Measurements from ENCODE around the gene PRKCZ.

Gene PRKCZ

DNA sequence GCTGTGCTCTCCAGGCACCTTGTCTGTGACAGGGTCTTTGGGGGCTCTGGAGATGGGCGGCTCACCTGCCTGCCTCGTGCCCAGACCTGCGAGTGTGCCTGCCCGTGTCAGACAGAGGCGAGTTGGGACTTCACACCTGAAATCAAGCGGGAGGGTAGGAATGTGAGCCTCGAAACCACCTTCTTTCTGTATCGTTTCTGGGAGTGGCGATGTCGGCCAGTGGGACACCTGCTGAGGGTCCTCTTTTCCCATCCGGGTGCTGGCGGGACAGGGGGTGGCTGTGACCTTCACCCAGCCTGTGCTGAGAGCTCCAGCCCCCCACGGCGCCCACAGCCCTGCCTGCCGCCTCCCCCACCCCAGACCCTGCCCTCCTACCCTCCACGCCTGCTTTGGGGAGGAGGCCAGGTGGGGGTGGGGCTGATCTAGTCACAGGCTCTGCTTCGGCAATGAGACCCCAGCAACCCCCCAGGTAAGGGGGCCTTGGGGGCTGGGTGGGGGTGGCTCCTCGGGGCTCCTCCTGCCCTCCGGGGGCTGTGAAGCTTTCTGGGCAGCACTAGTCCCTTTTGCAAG is 160.0 kb downstream of the PRKCZ start:
- DNase-seq (ENCODE audit: low spot score) = no peak

DNA sequence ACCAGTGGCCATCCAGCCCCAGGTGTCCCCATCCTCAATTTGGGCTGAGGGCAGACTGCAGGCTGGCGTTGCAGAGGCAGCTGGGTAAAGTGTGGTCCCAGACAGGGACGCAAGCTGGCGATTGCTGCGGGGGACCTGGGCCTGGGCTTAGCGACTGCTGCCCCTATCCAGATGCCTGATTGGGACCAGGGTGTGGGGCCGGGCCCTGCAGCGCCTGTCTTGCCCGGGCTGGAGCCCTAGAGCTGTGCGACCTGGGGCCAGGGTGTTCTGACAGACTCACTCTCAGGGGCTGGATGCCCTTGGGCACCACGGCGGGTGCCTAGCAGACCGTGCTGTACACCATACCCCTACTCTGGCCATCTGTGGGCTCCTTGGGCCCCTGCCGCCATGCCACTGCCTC is 160.6 kb downstream of the PRKCZ start:
- DNase-seq (ENCODE audit: low spot score) = no peak

DNA sequence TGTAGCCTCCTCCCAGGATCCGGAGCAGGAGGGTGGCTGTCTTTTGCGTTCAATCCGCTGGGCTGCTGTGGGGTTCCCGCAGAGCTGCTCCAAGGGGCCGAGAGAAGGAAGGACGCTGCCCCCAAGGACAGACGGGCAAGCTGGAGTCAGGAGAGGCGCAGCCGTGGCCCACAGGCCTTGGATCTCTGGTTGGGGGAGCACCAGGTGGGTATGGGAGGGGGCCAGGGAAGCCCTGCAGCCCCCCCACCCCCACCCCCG is 162.0 kb downstream of the PRKCZ start:
- DNase-seq (ENCODE audit: low spot score) = no peak

GRCh38 chr1:2212532-2213491 is 162.6 kb downstream of the PRKCZ start:
- DNase-seq (ENCODE audit: low spot score) = peak; percentile 60

DNA sequence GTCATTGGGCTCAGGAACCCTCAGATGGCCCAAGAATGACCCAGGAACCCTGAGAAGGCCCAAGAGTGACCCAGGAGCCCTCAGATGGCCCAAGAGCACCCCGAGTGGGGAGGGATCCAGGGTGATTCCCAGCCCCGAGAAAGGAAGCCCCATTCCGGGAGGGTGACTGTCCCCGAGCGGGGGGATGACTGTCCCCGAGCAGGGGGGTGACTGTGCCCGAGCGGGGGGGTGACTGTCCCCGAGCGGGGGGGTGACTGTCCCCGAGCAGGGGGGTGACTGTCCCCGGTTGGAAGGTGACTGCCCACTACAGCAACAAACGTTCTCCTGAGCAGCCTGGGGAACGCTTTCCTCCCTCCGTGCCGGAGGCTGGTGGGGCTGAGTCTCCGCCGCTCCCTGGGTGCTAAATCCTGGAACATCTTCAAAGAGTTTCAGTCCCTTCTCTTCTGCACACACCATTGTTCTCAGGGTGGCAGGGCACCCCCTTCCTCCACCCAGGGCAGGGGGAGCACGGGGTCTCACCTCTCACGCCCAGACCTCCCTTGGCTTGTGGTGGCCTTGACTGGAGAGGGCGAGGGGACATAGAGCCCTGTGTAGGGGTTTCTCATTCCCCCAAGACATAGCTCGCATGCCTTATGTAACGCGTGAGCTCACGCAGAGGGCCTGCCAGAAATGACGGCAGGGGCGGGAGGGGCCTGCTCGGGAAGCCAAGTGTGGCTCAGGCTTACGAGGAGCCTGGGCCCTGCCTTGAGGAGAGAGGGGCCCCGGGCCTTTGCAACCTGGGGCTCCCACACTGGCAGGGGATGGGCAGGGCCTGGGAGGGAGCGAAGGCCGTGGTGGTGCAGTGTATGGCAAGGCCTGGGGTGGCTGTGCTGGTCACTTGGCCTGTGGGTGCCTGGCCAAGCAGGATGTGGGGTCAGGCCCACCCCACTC is 163.6 kb downstream of the PRKCZ start:
- DNase-seq (ENCODE audit: low spot score) = no peak

GRCh38 chr1:2214541-2215241 is 164.5 kb downstream of the PRKCZ start:
- no peak for DNase-seq (ENCODE audit: low spot score)

GRCh38 chr1:2215329-2215728 is 165.1 kb downstream of the PRKCZ start:
- DNase-seq (ENCODE audit: low spot score) = no peak

- DNase-seq (ENCODE audit: low spot score) = no peak
Observed at GRCh38 chr1:2215909-2216766, 165.9 kb downstream of the PRKCZ start.

DNA sequence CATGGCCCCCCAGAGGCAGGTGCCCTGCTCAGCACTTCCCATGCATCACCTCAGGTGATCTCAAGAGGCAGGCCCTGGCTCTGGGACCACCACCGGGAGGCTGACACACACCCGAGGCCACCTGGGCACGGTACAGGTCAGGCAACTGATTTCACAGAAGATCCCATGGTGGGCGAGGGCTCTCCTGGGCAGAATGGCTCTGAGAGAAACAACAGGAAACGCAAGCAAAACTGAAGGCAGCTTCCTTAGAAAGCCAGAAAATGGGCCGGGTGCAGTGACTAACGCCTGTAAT is 166.5 kb downstream of the PRKCZ start:
- DNase-seq (ENCODE audit: low spot score) = no peak

DNA sequence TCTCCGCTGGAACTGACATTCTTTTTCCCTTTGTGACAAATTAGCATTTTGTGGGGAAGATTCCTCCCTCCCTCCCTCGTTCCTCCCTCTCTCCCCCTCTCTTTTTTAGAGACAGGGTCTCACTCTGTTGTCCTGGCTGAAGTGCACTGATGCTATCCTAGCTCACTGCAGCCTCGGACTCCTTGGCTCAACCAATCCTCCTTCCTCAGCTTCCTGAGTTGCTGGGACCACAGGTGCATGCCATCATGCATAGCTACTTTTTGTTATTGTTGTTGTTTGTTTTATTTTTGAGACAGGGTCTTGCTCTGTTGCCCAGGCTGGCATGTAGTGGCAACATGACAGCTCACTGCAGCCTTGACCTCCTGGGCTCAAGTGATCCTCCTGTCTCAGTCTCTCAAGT is 171.1 kb downstream of the PRKCZ start:
- no peak for DNase-seq (ENCODE audit: low spot score)

GRCh38 chr1:2224170-2224584 is 174.0 kb downstream of the PRKCZ start:
- DNase-seq (ENCODE audit: low spot score) = no peak

DNA sequence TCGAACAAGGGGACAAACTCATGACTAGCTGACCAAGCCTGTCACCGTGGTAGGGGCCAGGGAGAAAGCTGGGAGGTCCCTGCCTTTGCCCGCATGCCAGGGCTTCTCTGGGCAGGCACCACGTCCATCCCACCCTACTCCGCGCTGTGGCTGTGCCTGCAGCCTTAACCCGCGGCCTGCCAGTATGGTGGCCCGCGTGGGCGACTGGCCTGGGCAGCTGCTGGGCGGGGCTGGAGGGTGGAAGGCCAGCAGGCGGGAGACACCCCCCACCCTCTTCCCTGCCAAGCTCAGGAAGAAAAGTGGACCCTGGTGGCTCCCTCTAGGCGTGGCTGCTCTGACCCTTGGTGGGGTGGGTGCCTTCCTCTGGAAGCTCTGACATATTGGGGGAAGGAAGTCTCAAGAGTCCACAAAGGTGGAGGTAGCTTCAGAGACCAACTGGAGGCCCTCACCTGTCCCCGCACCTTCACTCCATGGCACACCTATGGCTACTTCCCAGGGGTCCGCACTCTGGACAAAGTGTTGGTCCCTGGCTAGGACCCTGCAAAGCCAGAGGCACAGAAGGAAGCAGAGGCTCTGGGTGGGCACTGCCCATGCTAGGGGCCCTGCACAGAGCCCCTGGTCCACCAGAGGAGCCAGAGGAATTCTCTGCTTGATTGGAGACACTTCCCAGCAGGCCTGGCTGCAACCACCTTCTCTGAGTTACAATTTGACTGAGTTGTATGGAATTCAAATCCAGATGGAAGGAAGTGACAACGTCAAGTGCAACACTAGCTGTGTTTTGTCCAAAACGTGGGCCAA is 174.6 kb downstream of the PRKCZ start:
- no peak for DNase-seq (ENCODE audit: low spot score)

- no peak for DNase-seq (ENCODE audit: low spot score)
Observed at GRCh38 chr1:2226525-2227345, 176.5 kb downstream of the PRKCZ start.

DNA sequence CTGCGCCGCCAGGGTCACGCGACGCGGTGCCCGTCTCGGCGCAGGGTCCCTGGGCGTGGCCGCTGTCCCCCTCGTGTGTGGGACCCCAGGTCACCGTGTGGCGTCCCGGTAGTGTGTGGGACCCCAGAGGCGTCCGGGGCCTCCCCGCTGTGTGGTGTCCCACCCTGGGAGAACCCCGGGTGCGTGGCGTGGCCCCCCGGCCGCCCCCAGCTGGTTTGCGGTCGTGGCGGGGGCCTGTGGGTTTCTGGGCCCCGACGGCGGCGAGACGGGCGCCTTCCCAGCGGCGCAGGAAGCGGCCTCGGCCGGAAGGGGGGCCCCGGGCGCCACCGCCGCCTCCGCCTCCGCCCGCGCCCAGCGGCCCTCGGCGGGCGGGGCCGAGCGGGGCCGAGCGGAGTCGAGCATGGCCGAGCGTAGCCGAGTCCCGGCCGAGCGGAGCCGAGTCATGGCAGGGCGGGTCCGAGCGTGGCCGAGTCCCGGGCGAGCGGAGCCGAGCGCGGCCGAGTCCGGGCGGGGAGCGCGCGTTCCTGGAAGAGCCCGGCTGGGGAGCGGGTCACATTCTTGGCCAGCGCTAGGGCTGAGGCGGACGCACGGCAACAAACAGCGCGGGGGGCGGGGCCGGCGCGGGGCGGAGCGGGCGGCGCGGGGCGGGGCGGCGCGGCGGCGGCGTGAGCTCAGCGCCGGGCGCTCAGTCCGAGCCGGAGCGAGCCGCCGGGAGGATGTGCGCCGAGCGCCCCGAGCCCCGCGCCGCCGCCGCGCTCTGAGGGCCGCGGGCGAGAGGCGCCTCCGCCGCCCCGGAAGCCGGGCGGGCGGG is 177.3 kb downstream of the PRKCZ start:
- peak; percentile 96 for DNase-seq (ENCODE audit: low spot score)

DNA sequence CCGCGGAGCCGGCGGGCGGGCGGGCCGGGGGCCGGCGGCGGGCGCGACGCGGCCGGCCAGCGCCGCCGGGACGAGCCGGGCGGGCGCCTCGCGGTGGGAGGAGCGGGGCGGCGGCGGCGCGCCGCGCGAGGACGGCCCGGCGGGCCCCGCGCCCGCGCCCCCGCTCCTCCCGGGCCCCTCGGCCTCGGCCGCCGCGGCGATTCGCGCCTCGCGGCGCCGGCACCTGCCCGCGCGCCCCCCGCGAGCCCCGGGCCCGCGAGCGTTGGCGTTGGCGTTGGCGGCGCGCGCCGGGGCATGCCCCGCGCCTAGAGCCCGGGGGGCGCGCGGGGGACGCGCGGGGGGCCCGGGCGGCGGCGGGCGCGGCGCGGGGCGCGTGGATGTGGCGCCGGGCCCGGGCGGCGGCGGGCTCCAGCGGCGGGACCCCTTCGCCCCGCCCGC is 178.0 kb downstream of the PRKCZ start, which contains the start of gene SKI:
Gene SKI (plus strand): TSS at position 163 of the 438 bp plus-strand sequence. CDS start 448 bp downstream, outside the sequence.
- no peak for DNase-seq (ENCODE audit: low spot score)

GRCh38 chr1:2228694-2229036 is 178.5 kb downstream of the PRKCZ start:
- DNase-seq (ENCODE audit: low spot score) = no peak

DNA sequence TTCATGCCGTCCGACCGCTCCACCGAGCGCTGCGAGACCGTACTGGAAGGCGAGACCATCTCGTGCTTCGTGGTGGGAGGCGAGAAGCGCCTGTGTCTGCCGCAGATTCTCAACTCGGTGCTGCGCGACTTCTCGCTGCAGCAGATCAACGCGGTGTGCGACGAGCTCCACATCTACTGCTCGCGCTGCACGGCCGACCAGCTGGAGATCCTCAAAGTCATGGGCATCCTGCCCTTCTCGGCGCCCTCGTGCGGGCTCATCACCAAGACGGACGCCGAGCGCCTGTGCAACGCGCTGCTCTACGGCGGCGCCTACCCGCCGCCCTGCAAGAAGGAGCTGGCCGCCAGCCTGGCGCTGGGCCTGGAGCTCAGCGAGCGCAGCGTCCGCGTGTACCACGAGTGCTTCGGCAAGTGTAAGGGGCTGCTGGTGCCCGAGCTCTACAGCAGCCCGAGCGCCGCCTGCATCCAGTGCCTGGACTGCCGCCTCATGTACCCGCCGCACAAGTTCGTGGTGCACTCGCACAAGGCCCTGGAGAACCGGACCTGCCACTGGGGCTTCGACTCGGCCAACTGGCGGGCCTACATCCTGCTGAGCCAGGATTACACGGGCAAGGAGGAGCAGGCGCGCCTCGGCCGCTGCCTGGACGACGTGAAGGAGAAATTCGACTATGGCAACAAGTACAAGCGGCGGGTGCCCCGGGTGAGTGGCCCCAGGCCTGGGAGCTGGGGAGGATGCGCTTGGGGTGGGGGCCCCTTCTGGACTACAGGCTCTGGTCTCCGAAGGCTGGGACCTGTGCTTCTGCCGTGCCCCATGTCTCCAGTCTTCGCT is 179.0 kb downstream of the PRKCZ start:
- DNase-seq (ENCODE audit: low spot score) = peak; percentile 55

Measured in CD4-positive, alpha-beta T cell treated with Interleukin-6 at 100 ng/mL for 8 hours (primary cell).